ENCODE data around the gene SLCO1B3.

Gene SLCO1B3

GRCh38 chr12:20917269-20917668 lies 106.8 kb downstream of the SLCO1B3 start:
- no peaks in the 10 kb centered on the region for H3K9me3 ChIP-seq (ENCODE audit: control insufficient read depth, insufficient read depth, low read length)
- H3K36me3 ChIP-seq (ENCODE audit: control insufficient read depth, insufficient read depth, low read length): no peaks in the 10 kb centered on the region
- H3K4me3 ChIP-seq (ENCODE audit: low read depth, low read length): no peak overlapping the region
- no peak overlapping the region for H3K9ac ChIP-seq (ENCODE audit: low read depth, low read length)
- no peaks in the 10 kb centered on the region for H3K4me1 ChIP-seq (ENCODE audit: control insufficient read depth, insufficient read depth, low read length)
- H3K27me3 ChIP-seq (ENCODE audit: control insufficient read depth, insufficient read depth, low read length): no peaks in the 10 kb centered on the region

- H3K9me3 ChIP-seq (ENCODE audit: control insufficient read depth, insufficient read depth, low read length): no peaks in the 10 kb centered on the region
- no peaks in the 10 kb centered on the region for H3K27me3 ChIP-seq (ENCODE audit: control insufficient read depth, insufficient read depth, low read length)
- H3K4me3 ChIP-seq (ENCODE audit: low read depth, low read length): no peak overlapping the region
- H3K4me1 ChIP-seq (ENCODE audit: control insufficient read depth, insufficient read depth, low read length): no peaks in the 10 kb centered on the region
- H3K9ac ChIP-seq (ENCODE audit: low read depth, low read length): no peak overlapping the region
- no peaks in the 10 kb centered on the region for H3K36me3 ChIP-seq (ENCODE audit: control insufficient read depth, insufficient read depth, low read length)
These were observed 107.3 kb downstream of the SLCO1B3 start for GRCh38 chr12:20917819-20918218.

GRCh38 chr12:20931894-20932293 lies 121.4 kb downstream of the SLCO1B3 start:
- H3K36me3 ChIP-seq (ENCODE audit: control insufficient read depth, insufficient read depth, low read length): no peaks in the 10 kb centered on the region
- H3K27me3 ChIP-seq (ENCODE audit: control insufficient read depth, insufficient read depth, low read length): no peaks in the 10 kb centered on the region
- no peaks in the 10 kb centered on the region for H3K4me1 ChIP-seq (ENCODE audit: control insufficient read depth, insufficient read depth, low read length)
- no peak overlapping the region for H3K4me3 ChIP-seq (ENCODE audit: low read depth, low read length)
- no peak overlapping the region for H3K9ac ChIP-seq (ENCODE audit: low read depth, low read length)
- no peaks in the 10 kb centered on the region for H3K9me3 ChIP-seq (ENCODE audit: control insufficient read depth, insufficient read depth, low read length)

- H3K27me3 ChIP-seq (ENCODE audit: control insufficient read depth, insufficient read depth, low read length): no peaks in the 10 kb centered on the region
- H3K9me3 ChIP-seq (ENCODE audit: control insufficient read depth, insufficient read depth, low read length): no peaks in the 10 kb centered on the region
- no peaks in the 10 kb centered on the region for H3K36me3 ChIP-seq (ENCODE audit: control insufficient read depth, insufficient read depth, low read length)
- no peak overlapping the region for H3K9ac ChIP-seq (ENCODE audit: low read depth, low read length)
- no peaks in the 10 kb centered on the region for H3K4me1 ChIP-seq (ENCODE audit: control insufficient read depth, insufficient read depth, low read length)
- no peak overlapping the region for H3K4me3 ChIP-seq (ENCODE audit: low read depth, low read length)
These were observed 136.2 kb downstream of the SLCO1B3 start for GRCh38 chr12:20946732-20947131.

GRCh38 chr12:20950248-20950647 lies 139.7 kb downstream of the SLCO1B3 start:
- no peak overlapping the region for H3K4me3 ChIP-seq (ENCODE audit: low read depth, low read length)
- H3K4me1 ChIP-seq (ENCODE audit: control insufficient read depth, insufficient read depth, low read length): no peaks in the 10 kb centered on the region
- no peaks in the 10 kb centered on the region for H3K27me3 ChIP-seq (ENCODE audit: control insufficient read depth, insufficient read depth, low read length)
- H3K36me3 ChIP-seq (ENCODE audit: control insufficient read depth, insufficient read depth, low read length): no peaks in the 10 kb centered on the region
- H3K9ac ChIP-seq (ENCODE audit: low read depth, low read length): no peak overlapping the region
- H3K9me3 ChIP-seq (ENCODE audit: control insufficient read depth, insufficient read depth, low read length): no peaks in the 10 kb centered on the region

- H3K4me1 ChIP-seq (ENCODE audit: control insufficient read depth, insufficient read depth, low read length): no peaks in the 10 kb centered on the region
- H3K9ac ChIP-seq (ENCODE audit: low read depth, low read length): no peak overlapping the region
- H3K9me3 ChIP-seq (ENCODE audit: control insufficient read depth, insufficient read depth, low read length): peaks cover 3% of the 10 kb centered on the region
- H3K4me3 ChIP-seq (ENCODE audit: low read depth, low read length): no peak overlapping the region
- no peaks in the 10 kb centered on the region for H3K36me3 ChIP-seq (ENCODE audit: control insufficient read depth, insufficient read depth, low read length)
- H3K27me3 ChIP-seq (ENCODE audit: control insufficient read depth, insufficient read depth, low read length): no peaks in the 10 kb centered on the region
These were observed 152.8 kb downstream of the SLCO1B3 start for GRCh38 chr12:20963303-20963702.

GRCh38 chr12:20963762-20964161 lies 153.3 kb downstream of the SLCO1B3 start:
- H3K27me3 ChIP-seq (ENCODE audit: control insufficient read depth, insufficient read depth, low read length): no peaks in the 10 kb centered on the region
- no peaks in the 10 kb centered on the region for H3K36me3 ChIP-seq (ENCODE audit: control insufficient read depth, insufficient read depth, low read length)
- no peak overlapping the region for H3K9ac ChIP-seq (ENCODE audit: low read depth, low read length)
- H3K4me1 ChIP-seq (ENCODE audit: control insufficient read depth, insufficient read depth, low read length): no peaks in the 10 kb centered on the region
- H3K4me3 ChIP-seq (ENCODE audit: low read depth, low read length): no peak overlapping the region
- peaks cover 3% of the 10 kb centered on the region for H3K9me3 ChIP-seq (ENCODE audit: control insufficient read depth, insufficient read depth, low read length)

Measured in iPS-15b (cell line).